Measurements from ENCODE around the gene METRNL. TPM values are rescaled to one million over a fixed set of nuclear protein-coding genes. Genes with fewer than 3 reads are reported as not detected.

METRNL gene
- total RNA-seq, 1 donor from 2014 or later: 151 TPM

DNA sequence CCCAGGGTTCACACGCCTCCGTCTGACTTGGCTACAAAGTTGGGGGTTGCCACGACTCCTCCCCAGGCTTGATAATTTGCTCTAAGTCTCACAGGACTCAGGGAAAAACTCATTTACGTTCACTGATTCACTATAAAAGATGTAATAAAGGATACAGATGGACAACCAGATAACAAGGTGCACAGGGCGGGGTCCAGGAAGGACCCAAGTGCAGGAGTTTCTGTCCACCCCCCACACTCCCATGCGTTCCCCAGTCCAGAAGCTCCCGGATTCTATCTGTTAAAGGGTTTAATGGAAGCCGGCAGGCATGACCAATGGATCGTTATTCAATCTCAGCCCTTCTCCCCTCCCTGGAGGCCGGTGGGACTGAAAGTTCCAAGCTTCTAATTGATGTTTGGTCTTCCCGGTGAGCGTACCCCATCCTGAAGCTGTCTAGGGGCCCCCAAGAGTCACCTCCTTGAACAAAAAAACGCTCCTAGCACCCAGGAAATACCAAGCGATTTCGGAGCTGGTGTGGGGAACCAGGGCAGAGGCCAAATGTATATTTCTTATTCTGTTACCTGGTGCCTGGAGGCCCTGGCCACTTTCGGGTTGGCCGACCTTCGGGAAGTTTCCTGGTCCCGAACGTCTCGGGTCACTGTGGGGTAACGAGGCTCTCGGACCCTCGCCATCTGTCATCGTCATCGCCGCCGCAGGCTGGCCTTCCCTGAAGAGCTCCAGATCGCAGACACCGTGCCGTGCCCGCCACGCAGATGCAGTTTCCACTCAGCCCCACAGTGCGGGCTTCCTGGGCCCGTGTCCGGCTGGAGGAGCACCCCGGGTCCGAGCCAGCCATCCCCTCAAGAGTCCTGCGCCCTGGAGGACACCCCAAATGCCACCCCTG, 13.5 kb upstream of the METRNL start:
- peak; percentile 88 for DNase-seq (ENCODE audit: low spot score)

DNA sequence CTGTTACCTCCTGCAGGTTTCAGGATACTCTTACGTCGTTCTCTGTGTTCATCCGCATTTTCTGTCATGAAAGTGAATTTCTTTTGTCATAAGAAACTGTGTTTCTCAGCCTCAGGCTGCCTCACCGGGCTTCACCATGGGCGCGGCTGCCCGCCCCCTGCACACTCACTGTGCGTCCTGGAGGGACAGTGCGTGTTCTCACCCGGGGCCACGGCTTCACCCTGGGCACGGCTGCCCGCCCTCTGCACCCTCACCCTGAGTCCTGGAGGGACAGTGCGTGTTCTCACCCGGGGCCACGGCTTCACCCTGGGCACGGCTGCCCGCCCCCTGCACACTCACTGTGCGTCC, 12.9 kb upstream of the METRNL start:
- peak; percentile 41 for DNase-seq (ENCODE audit: low spot score)

DNA sequence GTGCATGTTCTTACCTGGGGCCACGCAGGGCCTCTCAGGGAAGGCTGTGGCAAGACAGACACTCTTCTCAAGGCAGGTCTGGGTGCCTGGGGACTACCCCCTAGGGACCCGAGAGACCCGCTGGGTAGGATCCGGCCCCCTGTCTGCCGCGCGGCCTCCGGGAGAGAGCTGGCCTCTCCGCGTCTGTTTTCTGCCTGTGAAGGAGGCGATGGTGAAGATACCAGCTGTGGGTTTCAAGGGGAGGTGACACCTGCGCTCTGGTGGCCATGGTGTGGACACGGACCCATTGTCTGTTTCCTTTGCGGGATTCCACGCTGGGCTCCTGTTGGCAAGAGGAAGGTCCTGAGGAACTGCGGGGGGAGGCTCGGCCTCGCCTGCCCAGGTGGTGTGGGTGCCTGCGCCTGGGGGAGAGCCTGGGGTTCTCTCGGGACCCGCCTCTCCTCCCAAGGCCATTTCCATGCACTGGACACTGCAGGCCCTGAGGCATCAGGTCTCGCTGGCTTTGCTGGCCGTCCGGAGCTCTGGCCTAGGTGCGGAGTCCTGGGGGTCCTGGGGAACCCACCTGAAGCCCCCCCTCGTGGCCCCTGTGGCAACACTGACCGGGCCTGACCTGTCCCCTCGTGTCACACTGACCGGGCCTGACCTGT, 12.2 kb upstream of the METRNL start:
- DNase-seq (ENCODE audit: low spot score): no peak

DNA sequence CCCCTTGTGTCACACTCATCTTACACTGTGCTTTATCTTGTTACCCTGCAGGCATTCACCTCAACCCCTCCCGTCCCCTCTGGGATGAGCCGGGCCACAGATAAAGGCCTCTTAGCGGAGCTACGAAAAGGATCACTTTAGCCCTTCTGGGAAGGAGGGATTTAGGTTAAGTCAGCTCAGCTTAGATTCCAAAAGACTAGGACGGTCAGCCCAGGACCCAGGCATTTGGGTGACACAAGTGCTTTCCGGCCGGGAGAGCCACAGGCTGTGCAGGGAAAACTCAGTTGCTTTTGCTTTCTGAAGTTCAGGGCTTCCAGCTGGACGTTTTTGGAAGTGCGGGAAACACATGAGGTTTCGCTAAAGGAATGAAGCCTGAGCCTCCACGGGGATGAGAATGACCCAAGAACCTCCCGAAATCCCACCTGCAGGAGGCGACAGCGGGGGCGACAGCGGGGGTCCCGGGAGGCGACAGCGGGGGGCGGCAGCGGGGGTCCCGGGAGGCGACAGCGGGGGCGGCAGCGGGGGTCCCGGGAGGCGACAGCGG, 11.6 kb upstream of the METRNL start:
- no peak for DNase-seq (ENCODE audit: low spot score)

DNA sequence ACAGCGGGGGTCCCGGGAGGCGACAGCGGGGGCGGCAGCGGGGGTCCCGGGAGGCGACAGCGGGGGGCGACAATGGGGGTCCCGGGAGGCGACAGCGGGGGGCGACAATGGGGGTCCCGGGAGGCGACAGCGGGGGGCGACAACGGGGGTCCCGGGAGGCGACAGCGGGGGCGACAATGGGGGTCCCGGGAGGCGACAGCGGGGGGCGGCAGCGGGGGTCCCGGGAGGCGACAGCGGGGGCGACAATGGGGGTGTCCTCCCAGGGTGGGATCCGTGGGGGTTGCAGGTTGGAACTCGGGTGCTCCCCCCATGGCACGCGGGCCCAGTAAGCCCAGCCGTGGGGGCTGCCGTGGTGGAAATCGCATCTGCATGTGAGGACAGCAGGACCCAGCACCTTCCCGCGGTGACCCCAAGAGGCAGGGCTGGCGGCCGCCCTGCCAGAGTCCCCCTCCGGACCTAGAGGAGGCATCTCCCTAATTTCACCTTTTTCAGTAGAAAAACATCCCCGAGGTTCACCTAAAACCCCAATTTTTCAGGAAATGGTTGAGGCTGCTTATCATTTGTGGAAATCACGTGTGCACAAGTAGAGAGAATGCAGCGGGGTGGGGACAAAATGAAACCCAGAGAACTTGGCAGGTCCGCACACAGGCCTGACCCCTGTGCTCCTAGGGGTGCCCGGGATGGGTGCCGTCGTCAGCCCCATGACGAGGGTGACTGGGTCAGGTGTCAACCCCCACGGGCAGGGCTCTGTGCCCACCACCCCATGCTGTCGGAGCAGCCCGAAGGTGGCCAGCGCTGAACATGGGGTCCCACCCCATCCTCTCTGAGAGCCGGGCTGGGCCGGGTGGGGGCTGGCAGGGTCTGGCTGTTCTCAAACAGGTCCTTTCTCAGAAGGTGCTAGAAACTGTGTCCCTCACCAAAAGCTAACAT, 10.5 kb upstream of the METRNL start:
- no peak for DNase-seq (ENCODE audit: low spot score)

DNA sequence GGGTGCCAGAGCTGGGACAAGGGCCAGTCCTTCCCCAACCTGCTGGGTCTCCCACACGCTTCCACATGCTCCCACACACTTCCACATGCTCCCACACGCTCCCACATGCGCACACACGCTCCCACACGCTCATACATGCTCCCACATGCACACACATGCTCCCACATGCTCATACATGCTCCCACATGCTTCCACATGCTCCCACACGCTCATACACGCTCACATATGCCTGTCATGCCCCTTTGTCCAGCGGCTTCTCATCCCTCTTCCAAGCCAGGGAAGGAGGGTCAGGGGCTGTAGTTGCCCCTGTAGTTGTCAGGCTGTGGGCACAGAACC, 9.9 kb upstream of the METRNL start:
- DNase-seq (ENCODE audit: low spot score): no peak

DNA sequence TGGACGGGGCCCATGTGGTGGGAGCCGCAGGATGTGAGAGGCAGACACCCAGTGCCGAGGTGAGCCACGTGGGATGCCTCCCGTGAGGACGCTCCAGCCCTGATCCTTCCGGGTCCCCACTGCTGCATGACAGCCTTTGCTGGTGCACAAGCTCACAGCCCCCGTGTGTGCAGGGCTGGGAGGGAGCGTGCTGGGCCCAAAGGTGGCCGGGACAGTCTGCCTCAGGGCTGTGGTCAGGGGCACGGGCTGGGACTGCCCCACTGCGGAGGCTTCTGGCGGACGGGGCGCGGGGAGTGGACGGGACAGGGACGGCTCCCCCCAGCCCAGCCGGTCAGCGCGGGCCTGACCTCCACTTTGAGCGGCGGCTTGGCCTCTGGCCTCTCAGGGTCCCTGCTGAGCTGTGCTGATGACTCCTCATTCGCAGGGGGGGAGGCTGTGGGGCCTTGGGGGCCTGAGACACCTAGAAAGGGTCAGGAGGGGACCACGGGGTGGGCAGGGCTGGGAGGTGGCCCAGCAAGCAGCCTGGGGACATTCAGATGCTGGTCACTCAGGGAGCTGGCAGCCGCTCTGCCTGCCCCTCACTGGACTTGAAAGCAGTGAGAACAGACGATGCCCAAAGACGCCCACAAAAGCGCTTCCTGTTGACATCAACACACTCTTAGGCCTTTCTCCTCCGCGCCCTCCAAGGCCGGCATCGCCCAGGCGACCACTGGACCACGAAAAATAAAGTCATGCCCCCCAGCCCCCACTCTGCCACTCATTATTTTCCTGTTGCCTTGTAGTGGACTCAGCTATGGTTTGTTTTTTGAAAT, 9.3 kb upstream of the METRNL start:
- DNase-seq (ENCODE audit: low spot score): no peak

DNA sequence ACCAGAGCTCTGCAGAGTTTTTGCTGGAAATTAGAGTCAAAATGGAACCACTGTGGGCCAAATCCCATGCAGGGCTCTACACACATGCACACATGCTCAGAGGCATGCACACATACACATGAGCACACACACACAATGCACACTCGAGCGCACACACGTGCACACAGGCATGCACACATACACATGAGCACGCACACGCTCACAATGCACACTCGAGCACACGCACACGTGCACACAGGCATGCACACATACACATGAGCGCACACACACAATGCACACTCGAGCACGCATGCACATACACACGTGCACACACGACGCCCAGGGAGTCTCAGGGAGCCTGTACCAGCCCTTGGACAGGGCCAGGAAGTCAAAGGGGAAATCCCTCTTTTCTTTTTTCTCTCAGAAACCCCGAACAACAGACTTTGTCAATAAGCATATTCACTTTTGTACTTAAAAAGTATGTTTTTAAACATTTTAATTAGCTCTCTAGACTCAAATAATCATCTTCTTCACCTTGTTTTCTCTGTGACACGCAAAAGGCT, 8.5 kb upstream of the METRNL start:
- no peak for DNase-seq (ENCODE audit: low spot score)

DNA sequence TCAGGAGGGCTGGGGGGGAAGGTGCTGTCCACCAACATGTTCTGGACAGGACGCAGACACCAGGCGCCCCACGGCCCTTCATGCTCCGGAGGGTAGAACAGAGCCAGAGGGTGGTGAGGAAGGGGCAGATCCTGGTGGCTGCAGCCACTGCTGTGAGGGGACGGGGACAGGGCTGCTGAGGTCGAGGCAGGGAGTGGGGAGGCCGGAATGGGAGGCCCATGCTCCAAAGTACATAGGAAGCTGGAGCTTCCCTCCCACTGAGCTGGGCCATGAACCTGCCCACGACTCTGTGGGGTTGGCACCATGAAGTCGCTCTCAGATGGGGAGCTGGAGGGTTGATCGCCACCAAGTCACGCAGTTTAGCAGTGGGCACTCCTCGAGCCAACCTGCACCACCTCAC, 8.0 kb upstream of the METRNL start:
- DNase-seq (ENCODE audit: low spot score): no peak

DNA sequence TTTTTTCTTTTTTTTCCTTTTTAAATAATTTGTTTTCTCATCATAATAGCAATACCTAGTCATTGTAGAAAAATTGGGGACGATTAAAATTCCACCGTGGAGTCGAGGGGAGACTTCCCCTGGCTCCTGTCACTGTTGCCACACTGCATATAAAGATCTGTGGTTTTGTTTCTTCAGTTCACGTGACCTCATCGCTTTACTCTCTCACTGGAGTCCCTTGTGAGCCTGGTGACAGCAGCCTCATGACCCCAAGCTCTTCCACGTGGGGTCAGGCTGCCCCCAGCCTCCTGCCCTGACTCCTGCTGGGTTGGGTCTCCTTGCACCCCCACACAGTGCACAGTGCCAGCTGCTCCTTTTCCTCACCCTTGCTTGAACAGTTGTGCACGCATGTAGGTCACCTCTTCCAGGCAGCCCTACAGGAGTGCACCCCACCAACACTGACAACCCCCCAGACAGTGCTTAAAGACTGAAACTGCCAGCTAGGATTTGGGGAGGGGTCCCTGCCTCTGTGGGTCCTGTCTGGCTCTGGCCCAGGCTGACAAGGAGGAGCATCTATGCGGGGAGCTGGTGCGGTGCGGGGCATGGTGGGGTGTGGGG, 7.3 kb upstream of the METRNL start:
- no peak for DNase-seq (ENCODE audit: low spot score)

DNA sequence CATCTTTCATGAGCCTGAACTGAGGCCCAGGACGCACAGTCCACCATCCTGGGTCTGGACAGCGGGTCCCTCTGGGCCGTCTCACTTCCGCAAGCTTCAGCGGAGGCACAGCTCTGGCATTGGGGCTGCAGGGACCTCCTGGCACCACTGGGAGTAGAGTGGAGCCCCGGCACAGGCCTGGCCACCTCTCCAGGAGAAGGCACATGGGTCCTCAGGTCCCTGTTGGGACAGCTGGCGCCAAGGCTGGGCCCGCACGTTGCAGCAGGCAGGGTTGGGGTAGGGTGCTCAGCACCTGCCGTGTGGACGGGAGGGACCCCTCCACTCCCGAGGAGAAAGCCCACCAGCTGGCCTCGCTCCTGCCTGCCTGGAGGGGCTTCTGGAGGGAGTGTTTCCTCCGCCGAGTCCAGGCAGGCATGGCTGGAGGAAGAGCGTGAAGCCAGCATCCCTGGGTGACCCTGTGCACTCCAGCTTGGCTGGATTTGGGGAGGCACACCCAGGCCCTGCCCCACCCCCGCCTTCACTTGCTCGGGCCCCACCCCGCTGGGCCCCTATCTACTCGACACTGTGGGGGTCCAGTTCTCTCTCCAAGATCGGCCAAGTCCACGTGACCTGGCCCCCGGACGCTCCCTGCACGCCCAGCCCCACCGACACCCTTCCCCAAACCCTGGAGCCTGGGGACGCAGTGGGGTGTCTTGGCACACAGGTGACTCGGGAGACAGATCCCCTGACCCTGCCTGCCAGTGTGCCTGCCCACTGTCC, 6.6 kb upstream of the METRNL start:
- DNase-seq (ENCODE audit: low spot score): no peak

DNA sequence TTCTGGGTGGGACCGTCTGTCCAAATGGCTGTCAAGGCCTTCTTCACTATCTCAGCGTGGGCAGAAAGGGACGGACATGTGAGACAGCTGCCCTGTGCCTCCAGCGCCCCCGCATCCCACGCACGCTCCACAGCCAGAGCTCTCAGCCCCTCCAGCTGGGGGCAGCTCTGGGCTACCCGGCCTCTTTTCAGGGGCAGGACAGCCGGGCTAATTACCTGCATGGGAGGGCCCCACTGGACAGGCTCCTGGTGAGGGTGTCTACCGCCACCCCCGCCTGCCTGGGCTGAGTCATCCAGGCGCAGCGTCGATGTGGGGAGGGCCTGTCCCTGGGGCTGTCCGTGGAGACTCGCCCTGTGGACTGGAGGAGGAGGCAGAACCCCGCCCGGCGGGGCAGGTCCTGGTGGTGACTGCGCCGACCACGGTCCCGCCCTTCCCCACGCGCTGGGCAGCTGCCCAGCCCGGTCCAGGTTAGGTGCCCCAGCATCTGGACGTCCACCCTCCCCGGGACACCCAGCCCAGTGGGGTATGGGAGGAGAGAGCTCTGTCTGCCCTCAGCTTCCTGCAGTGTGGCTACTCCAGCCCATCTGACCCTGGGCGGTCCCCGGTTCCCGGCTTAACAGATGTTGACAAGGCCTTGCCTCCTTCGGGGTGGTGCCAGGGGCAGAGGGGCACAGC, 5.9 kb upstream of the METRNL start:
- no peak for DNase-seq (ENCODE audit: low spot score)

DNA sequence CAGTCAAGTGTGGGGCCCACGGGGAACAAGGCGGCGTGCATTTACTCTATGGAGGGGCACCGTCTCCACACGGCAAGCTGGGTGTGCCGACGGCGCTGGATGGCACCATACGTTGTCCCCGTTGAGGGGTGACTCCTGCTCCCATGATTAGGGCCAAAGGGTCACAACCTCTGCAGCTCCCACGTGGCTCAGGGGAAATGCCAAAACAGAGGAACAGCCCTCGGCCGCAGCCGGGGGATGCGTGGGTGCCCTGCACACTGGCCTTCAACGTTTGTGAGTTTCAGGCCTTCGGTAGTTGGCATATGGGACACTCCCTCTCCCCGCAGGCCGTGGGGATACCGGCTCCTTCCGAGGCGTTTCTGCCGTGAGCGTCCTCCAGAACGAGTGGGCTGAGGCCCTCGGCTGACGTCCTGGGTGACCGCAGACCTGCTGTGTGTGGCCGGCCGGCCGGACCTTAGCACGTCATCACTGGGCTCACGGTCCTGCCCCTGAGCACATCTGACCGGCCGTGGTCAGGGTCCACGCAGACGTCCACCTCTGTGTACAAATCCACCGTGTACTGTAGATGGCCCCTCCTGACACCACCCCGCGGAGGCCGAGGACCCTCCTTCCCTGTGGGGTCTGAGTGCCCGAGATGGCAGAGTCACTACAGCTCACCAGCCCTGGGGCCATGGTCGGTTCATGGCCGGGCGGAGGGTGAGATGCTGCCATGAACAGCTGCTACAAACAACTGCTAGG, 4.8 kb upstream of the METRNL start:
- DNase-seq (ENCODE audit: low spot score): no peak

DNA sequence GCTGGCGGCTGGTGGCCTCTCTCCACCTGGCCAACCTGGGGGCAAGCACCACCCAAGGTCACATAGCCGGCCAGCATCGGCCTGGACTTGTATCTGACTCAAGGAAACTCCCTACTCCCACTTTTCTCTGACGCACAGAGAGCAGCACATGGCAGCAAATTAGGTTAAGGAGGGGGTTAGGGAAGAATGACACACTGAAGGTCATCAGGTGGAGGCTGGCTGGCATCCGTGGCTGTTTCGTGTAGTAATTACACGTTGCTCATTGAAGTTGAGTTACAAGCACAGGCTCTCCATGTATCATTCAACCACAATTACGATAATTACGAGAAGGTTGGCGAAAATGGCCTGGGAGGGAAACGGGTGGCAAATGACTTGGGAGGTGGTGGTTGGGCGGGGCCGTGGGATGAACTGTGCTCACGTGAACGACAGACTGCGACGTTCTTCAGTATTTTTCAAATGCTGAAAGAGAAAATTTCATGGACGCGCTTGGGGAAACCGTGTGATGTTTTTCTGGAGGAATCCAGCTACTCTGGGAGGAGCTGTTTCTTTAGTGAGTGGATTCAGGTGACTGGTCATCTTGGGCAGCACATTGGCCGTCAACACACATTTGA, 4.0 kb upstream of the METRNL start:
- DNase-seq (ENCODE audit: low spot score): no peak

DNA sequence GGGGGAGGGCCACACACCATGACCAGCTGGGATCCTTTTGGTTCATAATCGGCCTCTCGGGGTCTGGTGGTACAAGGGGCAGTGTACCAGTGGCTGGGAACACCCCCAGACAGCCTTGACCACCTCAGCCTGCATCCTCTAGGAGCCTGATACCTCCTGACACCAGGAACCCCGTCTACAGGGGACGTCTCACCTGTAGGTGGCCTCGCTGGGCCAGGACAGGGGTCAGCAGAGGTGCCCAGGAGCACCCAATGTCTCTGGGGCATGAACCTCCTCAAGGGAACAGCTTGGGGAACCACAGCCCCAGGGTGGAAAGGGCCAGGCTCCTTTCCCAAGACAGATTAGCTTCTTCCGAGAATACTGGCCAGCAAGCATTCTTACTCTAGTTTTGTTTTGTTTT, 2.5 kb upstream of the METRNL start:
- DNase-seq (ENCODE audit: low spot score): no peak

DNA sequence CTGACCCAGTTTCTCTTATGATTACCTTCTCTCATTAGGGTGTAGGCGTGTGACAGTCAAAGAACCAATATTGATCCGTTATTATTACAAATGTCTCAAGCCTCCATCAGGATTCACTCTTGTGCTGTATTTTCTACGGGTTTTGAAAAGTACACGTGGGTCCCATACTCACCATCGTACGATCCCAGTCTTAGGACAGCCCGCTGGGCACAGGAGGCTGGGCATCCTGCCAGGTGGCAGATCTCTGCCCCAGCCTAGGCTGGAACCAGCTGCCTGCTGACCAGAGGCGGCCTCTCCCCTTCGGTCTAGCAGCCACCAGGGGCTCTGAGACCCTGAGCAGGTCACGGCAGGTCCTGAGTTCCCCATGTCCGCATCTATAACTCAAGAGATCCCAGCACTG, 2.0 kb upstream of the METRNL start:
- DNase-seq (ENCODE audit: low spot score): no peak

DNA sequence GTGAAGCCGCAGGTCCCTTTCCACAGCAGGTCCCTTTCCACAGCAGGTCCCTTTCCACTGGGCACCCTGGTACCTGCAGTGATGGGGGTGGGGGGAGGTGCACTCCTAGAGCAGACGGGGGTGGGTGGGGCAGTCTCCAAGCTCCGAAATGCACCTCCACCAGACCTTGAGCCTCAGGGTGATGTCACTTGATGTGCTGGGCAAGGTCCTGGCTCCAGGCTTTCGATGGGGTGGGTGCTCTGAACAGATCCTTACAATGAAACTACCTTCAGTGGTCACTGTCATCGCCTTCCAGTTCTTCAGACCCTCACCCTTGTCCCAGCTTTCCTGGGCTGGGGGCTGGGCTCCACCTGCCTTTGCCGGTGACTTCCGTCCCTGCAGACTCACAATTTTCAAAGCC, 1.5 kb upstream of the METRNL start:
- DNase-seq (ENCODE audit: low spot score): no peak
